Measurements from ENCODE around the gene CMPK1. TPM values are rescaled to one million over a fixed set of nuclear protein-coding genes. Genes with fewer than 3 reads are reported as not detected.

The CMPK1 gene
- total RNA-seq, 4 donors from 2014 or later, result 106 to 164 (median 115) TPM

- Histone ChIP-seq H3K27me3 (no peaks in the 10 kb centered on the region), H3K4me3 (no peak overlapping the region), H3K9me3 (no peaks in the 10 kb centered on the region), H3K4me1 (peaks cover 0 to 14% (median 0%) of the 10 kb centered on the region in 3 donors), H3K27ac (no peak overlapping the region), H3K36me3 (peaks cover 0 to 80% of the 10 kb centered on the region in 2 donors)
- 36 to 60% methylated on average over 1 of the region's 1 CpG for WGBS, 2 donors (ENCODE audit: low coverage in 1 of 2)
- no peak for ATAC-seq
- TF ChIP-seq CTCF (IDR thresholded peaks at IDR 0.05) (no peak), POLR2A (IDR thresholded peaks at IDR 0.05) (no peak), POLR2AphosphoS5 (IDR thresholded peaks at IDR 0.05) (no peak), EP300 (IDR thresholded peaks at IDR 0.05) (no peak)
Observed at GRCh38 chr1:47378147-47378546, 44.6 kb downstream of the CMPK1 start.

- H3K9me3 ChIP-seq, result no peaks in the 10 kb centered on the region
- peaks cover 0 to 62% of the 10 kb centered on the region in 2 donors for H3K36me3 ChIP-seq
- H3K4me1 ChIP-seq, result peaks cover 0 to 14% (median 0%) of the 10 kb centered on the region in 3 donors
- no peak for ATAC-seq
- WGBS, 2 donors (ENCODE audit: low coverage in 1 of 2), result 94 to 96% methylated on average over 4 to 5 of the region's 5 CpGs
- H3K27ac ChIP-seq, result no peak overlapping the region
- no peak overlapping the region for H3K4me3 ChIP-seq
- H3K27me3 ChIP-seq, result no peaks in the 10 kb centered on the region
- TF ChIP-seq POLR2AphosphoS5 (IDR thresholded peaks at IDR 0.05) (no peak), CTCF (IDR thresholded peaks at IDR 0.05) (no peak), EP300 (IDR thresholded peaks at IDR 0.05) (no peak), POLR2A (IDR thresholded peaks at IDR 0.05) (no peak)
Observed at GRCh38 chr1:47380699-47381098, 47.1 kb downstream of the CMPK1 start.

DNA sequence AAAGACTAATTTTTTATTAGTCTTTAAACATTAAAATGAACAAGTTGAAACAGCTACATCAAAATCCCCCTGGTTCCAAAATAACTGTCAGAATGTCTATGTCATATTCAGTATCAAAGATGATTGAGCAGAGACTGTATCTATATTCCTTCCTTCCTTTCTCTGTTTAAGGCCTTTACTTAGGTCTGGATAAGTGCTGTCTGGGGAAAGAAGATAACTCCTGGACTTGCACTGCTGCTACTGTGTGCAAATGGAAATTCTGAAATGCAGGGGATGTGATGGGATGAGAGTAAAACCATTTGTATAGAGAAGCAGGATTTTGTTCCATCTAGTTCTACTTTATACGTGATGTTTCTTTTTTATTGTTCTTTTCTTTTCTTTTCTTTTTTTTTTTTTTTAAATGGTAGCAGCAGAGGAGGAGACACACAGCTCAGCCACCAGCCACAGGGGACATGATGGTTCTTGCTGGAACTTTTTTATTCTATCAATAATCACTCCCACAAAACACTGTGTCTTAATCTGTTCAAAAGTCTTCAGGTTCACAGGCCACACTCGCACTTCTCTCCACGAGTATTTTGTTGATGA is 48.9 kb downstream of the CMPK1 start:
- Histone ChIP-seq H3K27me3 (no peaks in the 10 kb centered on the region), H3K27ac (no peak overlapping the region), H3K9me3 (no peaks in the 10 kb centered on the region), H3K4me1 (peaks cover 0 to 9% (median 0%) of the 10 kb centered on the region in 3 donors), H3K36me3 (peaks cover 0 to 45% of the 10 kb centered on the region in 2 donors), H3K4me3 (no peak overlapping the region)
- WGBS, 2 donors (ENCODE audit: low coverage in 1 of 2), result 59 to 81% methylated on average over 3 of the region's 3 CpGs
- TF ChIP-seq CTCF (IDR thresholded peaks at IDR 0.05), result no peak
- no peak for TF ChIP-seq POLR2AphosphoS5 (IDR thresholded peaks at IDR 0.05)
- no peak for TF ChIP-seq POLR2A (IDR thresholded peaks at IDR 0.05)
- no peak for TF ChIP-seq EP300 (IDR thresholded peaks at IDR 0.05)
- ATAC-seq, result no peak

DNA sequence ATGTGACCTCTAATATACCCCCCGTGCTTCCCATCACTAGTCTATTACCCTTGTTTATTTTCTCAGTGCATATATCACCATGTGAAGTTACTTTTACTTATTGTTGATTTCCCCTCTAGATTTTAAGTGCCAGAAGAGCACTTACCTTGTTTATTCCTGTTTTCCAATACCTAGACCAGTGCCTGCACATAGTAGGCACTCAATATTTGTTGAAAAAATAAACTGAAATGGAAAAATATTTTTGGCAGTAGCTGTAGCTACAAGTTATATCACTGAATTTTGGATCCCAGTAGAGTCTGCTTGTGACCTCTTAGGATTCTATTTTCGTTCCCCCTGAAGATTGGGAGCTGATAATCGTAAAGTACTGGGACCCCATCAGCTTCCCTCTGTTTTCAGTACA is 50.5 kb downstream of the CMPK1 start:
- Histone ChIP-seq H3K4me3 (no peak overlapping the region), H3K9me3 (no peaks in the 10 kb centered on the region), H3K27ac (no peak overlapping the region), H3K27me3 (no peaks in the 10 kb centered on the region), H3K36me3 (peaks cover 0 to 40% of the 10 kb centered on the region in 2 donors), H3K4me1 (peaks cover 0 to 14% (median 4%) of the 10 kb centered on the region in 3 donors)
- WGBS, 2 donors (ENCODE audit: low coverage in 1 of 2), result 100% methylated on average over 2 to 3 of the region's 3 CpGs
- TF ChIP-seq POLR2A (IDR thresholded peaks at IDR 0.05) (no peak), EP300 (IDR thresholded peaks at IDR 0.05) (no peak), POLR2AphosphoS5 (IDR thresholded peaks at IDR 0.05) (no peak), CTCF (IDR thresholded peaks at IDR 0.05) (no peak)
- ATAC-seq, result no peak

DNA sequence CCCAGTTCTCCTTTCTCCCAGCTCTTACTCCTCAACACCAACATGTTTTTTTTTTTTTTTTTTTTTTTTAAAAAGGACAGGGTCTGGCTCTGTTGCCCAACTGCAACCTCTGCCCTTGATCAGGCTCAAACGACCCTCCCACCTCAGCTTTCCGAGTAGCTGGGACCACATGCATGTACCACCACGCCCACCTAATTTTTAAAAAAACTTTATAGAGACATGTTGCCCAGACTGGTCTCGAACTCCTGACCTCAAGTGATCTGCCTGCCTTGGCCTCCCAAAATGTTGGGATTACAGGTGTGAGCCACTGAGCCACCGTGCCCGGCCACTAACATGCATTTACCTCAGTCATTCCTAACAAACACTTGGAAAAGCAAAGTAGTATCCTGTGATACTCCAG is 51.4 kb downstream of the CMPK1 start:
- TF ChIP-seq POLR2A (IDR thresholded peaks at IDR 0.05) (no peak), POLR2AphosphoS5 (IDR thresholded peaks at IDR 0.05) (no peak), EP300 (IDR thresholded peaks at IDR 0.05) (no peak), CTCF (IDR thresholded peaks at IDR 0.05) (no peak)
- H3K27ac ChIP-seq, result no peak overlapping the region
- no peaks in the 10 kb centered on the region for H3K9me3 ChIP-seq
- no peaks in the 10 kb centered on the region for H3K27me3 ChIP-seq
- peaks cover 0 to 31% of the 10 kb centered on the region in 2 donors for H3K36me3 ChIP-seq
- no peak overlapping the region for H3K4me3 ChIP-seq
- 85% methylated on average over 6 of the region's 6 CpGs; no CpG with 5 or more reads in 1 of the 2 donors for WGBS, 2 donors (ENCODE audit: low coverage in 1 of 2)
- H3K4me1 ChIP-seq, result peaks cover 0 to 15% (median 4%) of the 10 kb centered on the region in 3 donors
- ATAC-seq, result no peak

Measured in gastroesophageal sphincter (tissue), 4 donors.